Right lobe of liver (tissue), 6 donors: ENCODE data around the gene NCAM2. TPM values are rescaled to one million over a fixed set of nuclear protein-coding genes. Genes with fewer than 3 reads are reported as not detected.

Source experiments
- ATAC-seq, 4 donors: fragments of 200-7000 bp; cut with Tn5 transposase; one replicate each; pipeline ENCODE4 v1.9.1; 2020; ENCODE audit warnings: mild to moderate bottlenecking in 4 of 4, moderate library complexity in 4 of 4
- DNase-seq, 3 donors: peaks; one replicate each; pipeline ENCODE4 v3.0.0-alpha.2; 2020
- H3K27ac ChIP-seq, 3 donors: fragments of 200-600 bp; one replicate each; pipeline ENCODE4 v1.8.0; 2022
- H3K27me3 ChIP-seq, 2 donors: fragments of 200-600 bp; one replicate each; pipeline ENCODE4 v1.8.0; 2022
- H3K36me3 ChIP-seq, 4 donors: fragments of 200-600 bp; sonication (generic) in 1 of 4; one replicate each; pipeline versions ENCODE4 v1.5.1 to v1.8.0; 2017 to 2022; ENCODE audit warnings: control low read depth in 1 of 4
- H3K4me1 ChIP-seq, 4 donors: fragments of 200-600 bp; sonication (generic) in 1 of 4; one replicate each; pipeline versions ENCODE4 v1.5.1 to v1.8.0; 2017 to 2022; ENCODE audit warnings: control low read depth in 1 of 4
- H3K4me3 ChIP-seq, 3 donors: fragments of 200-600 bp; one replicate each; pipeline ENCODE4 v1.8.0; 2022
- H3K9me3 ChIP-seq, 4 donors: fragments of 200-600 bp; sonication (generic) in 1 of 4; one replicate each; pipeline versions ENCODE4 v1.5.1 to v1.8.0; 2017 to 2022; ENCODE audit warnings: control low read depth in 1 of 4
- CTCF ChIP-seq, 4 donors: fragments of 200-600 bp in 3 of 4; fragments of 450-650 bp in 1 of 4; IDR thresholded peaks; one replicate each; pipeline versions ENCODE4 v1.5.1 to v1.8.0; 2016 to 2022; ENCODE audit warnings: antibody characterized with exemption in 4 of 4, mild to moderate bottlenecking in 2 of 4
- POLR2A ChIP-seq: fragments of 450-650 bp; IDR thresholded peaks from one replicate; pipeline ENCODE4 v1.6.1; 2017; ENCODE audit warnings: antibody characterized with exemption, mild to moderate bottlenecking
- WGBS: methylation state at CpG from one replicate; pipeline ENCODE4 v1.1.6; 2018; ENCODE audit warnings: low coverage, low lambda C conversion rate; ENCODE audit not compliant: insufficient coverage; ENCODE audit errors: missing lambda C conversion rate; 5-methylcytosine and 5-hydroxymethylcytosine counted together
- intact Hi-C, 2 donors: fragments of 100-400 bp; cut with DNase I; formaldehyde crosslinking; loops; one replicate each; pipeline versions ENCODE4 v1.11.2 to v1.14.1; 2022
- total RNA-seq, 6 experiments: library from RNA; depleted of rRNA in 2 of 6; stranded (reverse); fragments of >200 nt in 2 of 6; fragmentation: NEBNext Ultra II Directional in 3 of 6; extraction: Animal tissue kit (Norgen Biotek cat#: 25700) in 3 of 6; gene quantifications; one replicate each; pipeline versions ENCODE4 v1.1.0 to v1.2.4, GENCODE V29; 2016 to 2023
- donor health status: DM: no; HTN: yes; CAD: no.
- donor health status: DM: no; HTN: no; CAD: no.
- donor health status: DM: no; HTN: no; CAD: no.
- donor health status: DM: no; HTN: yes; CAD: no.
- donor health status: DM: no; HTN: yes; CAD: no.

Gene NCAM2
- total RNA-seq, 6 experiments from 2014 or later, result 0.38 to 1.4 (median 0.81) TPM; not detected in 2

DNA sequence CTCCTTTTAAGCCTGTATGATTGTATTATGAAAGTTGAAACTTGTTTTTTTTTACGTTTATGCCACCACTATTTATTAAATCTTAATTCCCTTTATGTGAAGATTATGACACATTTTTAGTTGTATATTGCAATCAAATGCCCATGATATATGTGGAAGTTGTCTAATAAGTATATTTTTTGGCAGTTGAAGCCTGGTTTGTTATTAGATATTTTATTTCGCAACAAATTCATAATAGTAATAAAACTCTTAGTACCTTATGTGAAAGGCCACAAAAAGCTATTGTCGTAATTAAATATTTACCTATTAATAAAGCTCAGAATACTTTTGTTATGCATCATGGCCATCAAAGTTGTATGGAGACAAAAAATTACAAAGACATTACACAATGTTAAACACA is 386.8 kb downstream of the NCAM2 start:
- H3K4me1 ChIP-seq, result no peaks in the 10 kb centered on the region
- TF ChIP-seq CTCF (IDR thresholded peaks at IDR 0.05) (no peak), POLR2A (no peak)
- H3K36me3 ChIP-seq, result no peaks in the 10 kb centered on the region
- H3K4me3 ChIP-seq, result no peak overlapping the region
- DNase-seq (no peak), ATAC-seq (no peak)
- intact Hi-C loops, result no loop called here
- no peak overlapping the region for H3K27ac ChIP-seq
- WGBS, result 83% methylated on average over 3 of the region's 3 CpGs
- H3K27me3 ChIP-seq, result no peaks in the 10 kb centered on the region
- no peaks in the 10 kb centered on the region for H3K9me3 ChIP-seq

- no peaks in the 10 kb centered on the region for H3K9me3 ChIP-seq
- WGBS, result 55% methylated on average over 3 of the region's 3 CpGs
Measured at GRCh38 chr21:21385404-21385803, 387.2 kb downstream of the NCAM2 start.

GRCh38 chr21:21387916-21388315 is 389.7 kb downstream of the NCAM2 start:
- TF ChIP-seq POLR2A (no peak), CTCF (IDR thresholded peaks at IDR 0.05) (no peak)
- no peak for ATAC-seq
- H3K4me1 ChIP-seq, result no peaks in the 10 kb centered on the region
- 49% methylated on average over 3 of the region's 3 CpGs for WGBS
- no peaks in the 10 kb centered on the region for H3K9me3 ChIP-seq
- H3K27me3 ChIP-seq, result no peaks in the 10 kb centered on the region
- no peak overlapping the region for H3K27ac ChIP-seq
- no peak overlapping the region for H3K4me3 ChIP-seq
- intact Hi-C loops, result no loop called here
- no peaks in the 10 kb centered on the region for H3K36me3 ChIP-seq
- no peak for DNase-seq

More at GRCh38 chr21:21385404-21385803, 387.2 kb downstream of the NCAM2 start:
- no peak overlapping the region for H3K4me3 ChIP-seq
- no peak for ATAC-seq
- no peaks in the 10 kb centered on the region for H3K27me3 ChIP-seq
- no peak for TF ChIP-seq CTCF (IDR thresholded peaks at IDR 0.05)
- TF ChIP-seq POLR2A, result no peak
- H3K4me1 ChIP-seq, result no peaks in the 10 kb centered on the region
- H3K27ac ChIP-seq, result no peak overlapping the region
- no peaks in the 10 kb centered on the region for H3K36me3 ChIP-seq
- intact Hi-C loops, result no loop called here
- no peak for DNase-seq

DNA sequence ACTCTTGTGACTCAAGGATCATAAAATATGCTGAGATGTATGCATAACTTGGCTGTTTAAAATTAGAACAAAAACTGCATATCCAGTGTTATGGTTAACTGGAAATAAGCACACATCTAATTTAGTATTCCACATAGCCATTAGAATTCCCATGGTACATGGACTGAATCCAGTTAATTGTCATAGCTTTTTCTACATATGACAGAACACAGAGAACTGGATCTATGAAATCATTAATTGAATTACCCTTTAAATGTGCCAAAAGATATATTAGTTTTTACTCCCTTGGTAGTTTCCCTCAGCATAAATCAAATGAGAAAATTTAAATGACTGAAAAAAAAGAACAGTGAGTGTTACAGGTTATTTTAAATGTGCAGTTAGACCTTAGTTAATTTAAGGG is 395.9 kb downstream of the NCAM2 start:
- TF ChIP-seq POLR2A (no peak), CTCF (IDR thresholded peaks at IDR 0.05) (no peak)
- DNase-seq, result no peak

GRCh38 chr21:21396424-21396823 is 398.2 kb downstream of the NCAM2 start:
- ATAC-seq (peak in 1 of 4 donors; percentile 27), DNase-seq (no peak)
- H3K4me1 ChIP-seq, result no peaks in the 10 kb centered on the region
- no peaks in the 10 kb centered on the region for H3K9me3 ChIP-seq
- intact Hi-C loops, result no loop called here
- WGBS, result 80% methylated on average over 2 of the region's 4 CpGs
- no peaks in the 10 kb centered on the region for H3K36me3 ChIP-seq
- H3K27me3 ChIP-seq, result no peaks in the 10 kb centered on the region
- H3K4me3 ChIP-seq, result no peak overlapping the region
- no peak overlapping the region for H3K27ac ChIP-seq
- TF ChIP-seq POLR2A (no peak), CTCF (IDR thresholded peaks at IDR 0.05) (no peak)

More for the DNA sequence above, 395.9 kb downstream of the NCAM2 start:
- no peaks in the 10 kb centered on the region for H3K4me1 ChIP-seq
- ATAC-seq, result no peak
- H3K4me3 ChIP-seq, result no peak overlapping the region
- H3K27ac ChIP-seq, result no peak overlapping the region
- no peaks in the 10 kb centered on the region for H3K9me3 ChIP-seq
- no peaks in the 10 kb centered on the region for H3K27me3 ChIP-seq
- intact Hi-C loops, result no loop called here
- no peaks in the 10 kb centered on the region for H3K36me3 ChIP-seq
